ENCODE measurements around the gene CDC42.

Gene CDC42

DNA sequence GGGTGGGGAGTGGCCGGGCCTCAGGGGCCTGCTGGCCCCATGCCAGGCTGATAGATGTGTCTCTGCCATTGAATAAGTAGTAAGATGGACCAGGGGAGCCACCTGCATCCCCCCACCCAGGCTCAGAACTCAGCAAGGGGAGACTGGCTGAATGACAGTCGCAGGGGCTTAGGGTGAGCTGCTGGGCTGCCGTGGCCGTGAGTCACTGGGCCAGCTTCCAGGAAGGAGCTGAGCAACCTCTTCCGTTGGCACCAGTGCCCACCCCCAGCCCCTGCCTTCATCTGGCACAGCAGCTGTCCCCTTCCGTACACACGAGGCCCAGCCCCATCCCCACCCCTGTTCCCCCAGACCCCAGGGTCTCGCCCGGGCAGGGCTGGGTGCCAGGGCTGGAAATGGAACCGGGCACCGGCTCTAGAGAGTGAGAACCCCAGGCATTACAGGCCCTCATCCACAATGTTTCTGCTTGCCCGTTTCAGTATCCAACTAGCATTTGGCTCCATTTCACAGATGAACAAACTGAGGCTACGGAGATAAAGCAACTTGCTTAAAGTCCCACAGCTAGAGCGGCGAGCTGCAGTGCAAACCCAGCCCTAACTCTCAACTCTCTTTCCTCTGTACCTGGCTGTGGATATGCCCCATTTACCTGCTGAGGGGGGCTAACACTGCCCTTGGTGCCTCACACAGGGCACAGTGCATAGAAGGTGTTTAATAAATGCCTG, 80.2 kb downstream of the CDC42 start:
- DNase-seq, result no peak

DNA sequence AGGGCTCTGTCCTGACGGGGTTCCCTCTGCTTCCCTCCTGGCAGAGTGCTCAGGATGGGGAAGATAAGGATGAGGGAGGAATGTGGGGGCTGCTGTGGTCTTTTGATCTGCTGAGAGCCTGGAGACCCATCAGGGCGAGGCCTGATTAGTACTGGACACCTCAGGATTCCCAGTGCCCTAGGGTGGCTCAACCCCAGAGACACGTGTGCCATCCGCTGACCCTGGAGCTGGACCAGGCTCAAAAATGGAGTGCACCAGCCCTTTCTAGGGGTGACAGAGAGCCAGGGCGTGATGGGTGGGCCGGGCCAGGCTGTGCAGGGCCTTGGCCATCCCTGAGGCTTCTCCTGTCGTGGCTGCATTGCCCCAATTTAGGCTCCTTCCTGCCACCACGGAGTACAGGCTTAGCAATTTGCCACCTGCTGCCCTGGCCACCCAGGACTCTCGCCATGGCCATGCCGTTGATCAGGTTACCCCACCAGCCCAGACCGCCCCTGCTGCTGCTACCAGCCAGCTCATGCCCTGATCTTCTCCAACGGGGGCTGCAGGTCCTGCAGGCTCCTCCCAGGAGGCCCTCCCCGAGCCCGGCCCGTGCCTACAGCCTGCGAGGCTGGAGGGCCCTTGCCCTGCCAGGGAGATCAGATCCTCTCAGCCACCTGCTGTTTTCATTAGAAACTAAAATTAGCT, 80.9 kb downstream of the CDC42 start:
- no peak for DNase-seq

DNA sequence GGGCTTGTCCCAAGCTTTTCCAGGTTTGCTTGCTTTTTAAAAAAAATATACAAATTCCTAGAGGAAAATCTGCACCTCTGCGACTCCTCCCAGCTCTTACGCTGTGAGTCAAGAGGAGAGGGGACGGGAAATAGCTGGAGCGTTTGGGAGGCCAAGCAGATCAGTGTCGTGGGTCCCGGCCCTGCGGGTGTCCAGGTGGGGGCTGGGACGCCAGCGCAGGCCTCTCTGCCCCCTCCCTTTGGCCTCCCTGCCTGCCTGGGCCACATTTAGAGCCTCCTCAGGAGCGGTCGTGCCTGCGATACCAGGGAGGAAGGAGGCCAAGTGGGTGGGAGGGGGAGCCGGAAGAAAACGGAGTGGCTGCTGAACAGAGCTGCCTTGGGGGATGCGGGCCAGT, 81.4 kb downstream of the CDC42 start:
- DNase-seq, result no peak

DNA sequence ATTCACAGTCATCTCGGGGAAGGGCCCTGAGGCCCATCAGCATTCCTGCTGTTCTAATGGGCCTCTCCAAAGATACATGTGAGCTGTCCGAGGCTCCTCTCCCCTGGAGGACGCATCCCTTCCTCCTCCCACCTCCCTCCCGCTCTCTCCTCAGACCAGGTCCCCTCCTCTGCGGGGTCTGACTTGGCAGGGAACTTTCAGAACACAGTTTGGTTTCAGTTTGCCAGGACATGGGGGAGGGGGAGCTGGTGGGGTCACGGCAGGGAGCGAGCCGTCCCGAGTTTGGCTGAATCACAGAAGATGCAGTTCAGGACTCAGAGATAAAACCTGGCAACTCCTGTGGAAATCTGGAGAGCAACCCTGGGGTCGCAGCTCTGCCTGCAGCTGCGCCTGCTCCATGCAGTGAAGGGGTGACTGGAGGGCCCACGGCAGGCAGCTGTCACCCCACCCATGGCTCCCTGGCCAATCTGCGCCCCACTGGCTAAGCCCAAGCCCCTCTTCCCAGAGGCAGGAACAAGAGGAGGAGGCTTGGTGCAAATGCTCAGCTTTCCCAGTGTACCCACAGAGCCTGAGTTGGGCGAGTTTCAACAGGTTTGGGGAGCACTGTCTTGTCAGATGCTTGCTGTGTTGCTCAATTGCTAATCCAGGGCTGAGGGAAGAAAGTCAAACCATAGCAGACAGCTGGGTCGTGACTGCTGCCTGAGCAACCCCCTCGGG, 84.7 kb downstream of the CDC42 start:
- no peak for DNase-seq

DNA sequence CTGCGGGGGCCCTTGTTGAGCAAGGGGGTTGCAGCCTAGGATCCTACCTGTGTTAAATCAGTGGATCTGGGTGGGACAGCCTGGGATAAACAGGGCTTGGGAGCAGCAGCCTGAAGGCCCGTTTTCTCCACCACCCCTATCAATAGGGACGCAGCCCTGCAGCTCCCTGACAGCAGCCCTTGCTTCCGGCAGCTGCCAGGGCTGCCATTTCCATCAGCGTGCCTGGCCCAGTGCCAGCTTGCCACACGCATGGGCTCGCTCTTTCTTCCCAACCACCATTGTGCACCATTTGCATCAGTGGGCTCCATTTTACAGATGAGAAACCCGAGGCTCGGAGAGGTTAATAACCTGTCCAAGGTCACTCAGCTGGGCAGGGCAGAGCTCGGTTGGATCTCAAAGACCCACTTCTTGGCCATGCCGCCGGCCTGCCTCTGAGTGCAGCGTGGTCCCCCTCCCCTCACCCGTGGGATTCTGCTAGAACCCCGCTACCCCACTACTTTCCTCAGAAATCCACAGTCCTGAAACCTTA, 86.6 kb downstream of the CDC42 start:
- no peak for DNase-seq

DNA sequence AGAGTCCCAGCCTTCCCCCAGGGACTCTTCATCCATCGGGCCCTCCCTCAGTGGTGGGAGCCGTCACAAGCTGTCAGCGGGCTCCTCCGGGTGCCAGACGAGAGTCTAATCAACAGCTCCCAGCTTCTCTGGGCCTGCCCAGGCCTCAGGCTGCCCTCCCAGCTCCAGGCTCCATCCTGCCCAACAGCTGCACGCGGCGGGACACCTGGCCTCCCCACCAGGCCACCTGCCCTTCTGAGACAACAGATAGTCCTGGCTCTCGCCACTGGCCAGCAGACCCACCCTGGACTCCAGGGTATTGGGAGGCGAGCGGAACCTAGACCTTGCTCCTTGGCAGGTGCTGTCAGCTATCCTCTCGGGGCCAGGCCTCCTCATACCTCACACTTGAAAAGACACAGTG, 87.3 kb downstream of the CDC42 start:
- DNase-seq, result no peak

All from hematopoietic multipotent progenitor cell treated with erythropoietin and hydrocortisone succinate and interleukin-3 and kit ligand, for 6 days (in vitro differentiated cells).